A549 (cell line): ENCODE data around the gene CARMIL3. TPM values are rescaled to one million over a fixed set of nuclear protein-coding genes. Genes with fewer than 3 reads are reported as not detected.

Experiments used
- ATAC-seq, 2 experiments: fragments of 200-7000 bp in 1 of 2; fragments of >200 bp in 1 of 2; cut with Nextera tagmentation in 1 of 2; cut with Tn5 transposase in 1 of 2; 3 replicates each; pipeline versions ENCODE4 v1.8.0 to v1.9.1; 2018 to 2020; ENCODE audit warnings: mild to moderate bottlenecking in 1 of 2, moderate library complexity in 1 of 2
- CTCF ChIA-PET: fragments of 300-600 bp; sonication (Branson Sonifier 250); formaldehyde crosslinking; extraction: SDS; loops from one replicate; lab custom pipeline; 2021; ENCODE audit warnings: antibody characterized with exemption, inconsistent platforms; lab: Yijun Ruan, JAX
- POLR2A ChIA-PET: fragments of 350-600 bp; formaldehyde crosslinking; extraction: SDS; loops from one replicate; lab custom pipeline; 2021; ENCODE audit warnings: antibody characterized with exemption, inconsistent platforms; lab: Yijun Ruan, JAX
- DNase-seq, 2 experiments: peaks; one replicate each; pipeline versions ENCODE4 v3.0.0 to v3.0.0-alpha.2; 2011 to 2016; ENCODE audit warnings: low read depth in 1 of 2, low spot score in 1 of 2
- FAIRE-seq: peaks from 2 replicates; lab custom pipeline; 2011; peaks lifted over from hg19 to GRCh38; lab: Jason Lieb, UNC
- H3K27ac ChIP-seq, 2 experiments: fragments of >200 bp; sonication (Bioruptor Twin); formaldehyde crosslinking; 3 replicates each; pipeline ENCODE4 v1.5.1; 2016 to 2017
- H3K4me1 ChIP-seq: fragments of >200 bp; sonication (Bioruptor Twin); formaldehyde crosslinking; 3 replicates; pipeline ENCODE4 v1.6.1; 2016
- H3K4me2 ChIP-seq: fragments of >200 bp; sonication (Bioruptor Twin); formaldehyde crosslinking; 3 replicates; pipeline ENCODE4 v1.6.1; 2016
- H3K4me3 ChIP-seq: fragments of >200 bp; sonication (Bioruptor Twin); formaldehyde crosslinking; 3 replicates; pipeline ENCODE4 v1.5.1; 2016
- H3K9me3 ChIP-seq: fragments of >200 bp; sonication (Bioruptor Twin); formaldehyde crosslinking; 3 replicates; pipeline ENCODE4 v1.6.1; 2016
- ATOH8 ChIP-seq: fragments of 250-450 bp; sonication (Bioruptor Pico); IDR thresholded peaks from 2 replicates; pipeline ENCODE4 v1.5.0; 2020; ENCODE audit warnings: low read depth, mild to moderate bottlenecking, moderate library complexity
- BHLHE40 ChIP-seq: IDR thresholded peaks from 2 replicates; pipeline ENCODE4 v1.6.1; 2012; ENCODE audit warnings: low read depth, low read length, inconsistent platforms
- CEBPB ChIP-seq, 2 experiments: fragments of >200 bp in 1 of 2; sonication (Bioruptor Twin) in 1 of 2; formaldehyde crosslinking in 1 of 2; IDR thresholded peaks; 2 replicates each; pipeline ENCODE4 v1.6.1; 2012 to 2016
- CHD2 ChIP-seq: fragments of 150-350 bp; IDR thresholded peaks from 2 replicates; pipeline ENCODE4 v1.6.1; 2014; ENCODE audit warnings: low read length; ENCODE audit not compliant: partially characterized antibody
- EP300 ChIP-seq, 2 experiments: fragments of >200 bp; sonication (Bioruptor Twin); formaldehyde crosslinking; IDR thresholded peaks; 2 replicates in 1 of 2; 3 replicates in 1 of 2; pipeline ENCODE4 v1.6.1; 2016 to 2017
- ESRRA ChIP-seq: fragments of 150-350 bp; IDR thresholded peaks from 2 replicates; pipeline ENCODE4 v1.6.1; 2014; ENCODE audit warnings: mild to moderate bottlenecking, low read length, borderline replicate concordance
- FOSL2 ChIP-seq, 2 experiments: fragments of 450-650 bp in 1 of 2; fragments of >200 bp in 1 of 2; sonication (Bioruptor Twin) in 1 of 2; formaldehyde crosslinking; IDR thresholded peaks; 2 replicates each; pipeline versions ENCODE4 v1.5.0 to v1.6.1; 2016 to 2020; ENCODE audit warnings: mild to moderate bottlenecking in 1 of 2, moderate library complexity in 1 of 2
- FOXS1 ChIP-seq: fragments of 250-450 bp; sonication (Bioruptor Pico); IDR thresholded peaks from 2 replicates; pipeline ENCODE4 v1.5.0; 2020; ENCODE audit warnings: mild to moderate bottlenecking, moderate library complexity
- GATA3 ChIP-seq: IDR thresholded peaks from 2 replicates; pipeline ENCODE4 v1.6.1; 2012; ENCODE audit warnings: borderline replicate concordance
- HEYL ChIP-seq: fragments of 250-450 bp; sonication (Bioruptor Pico); IDR thresholded peaks from 2 replicates; pipeline ENCODE4 v1.8.0; 2021; ENCODE audit warnings: mild to moderate bottlenecking, moderate library complexity
- HOXB13 ChIP-seq: fragments of 250-450 bp; sonication (Bioruptor Pico); IDR thresholded peaks from 2 replicates; pipeline ENCODE4 v1.5.0; 2020; ENCODE audit warnings: low read depth, mild to moderate bottlenecking, moderate library complexity
- HOXB5 ChIP-seq: fragments of 250-450 bp; sonication (Bioruptor Pico); IDR thresholded peaks from 2 replicates; pipeline ENCODE4 v1.5.0; 2020; ENCODE audit warnings: mild to moderate bottlenecking, moderate library complexity
- JUN ChIP-seq, 2 experiments: fragments of >200 bp; sonication (Bioruptor Twin); formaldehyde crosslinking; IDR thresholded peaks; 2 replicates in 1 of 2; 3 replicates in 1 of 2; pipeline ENCODE4 v1.6.1; 2016 to 2017
- KDM5A ChIP-seq: fragments of 200-600 bp; sonication (generic); IDR thresholded peaks from 2 replicates; pipeline ENCODE4 v1.6.1; 2016; ENCODE audit warnings: antibody characterized with exemption, mild to moderate bottlenecking
- MAX ChIP-seq: IDR thresholded peaks from 2 replicates; pipeline ENCODE4 v1.6.1; 2012
- MYC ChIP-seq: IDR thresholded peaks from 2 replicates; pipeline ENCODE4 v1.6.1; 2012; ENCODE audit warnings: mild to moderate bottlenecking, inconsistent platforms, low read length, improper control_type of control experiment, borderline replicate concordance
- NPAS2 ChIP-seq: fragments of 250-450 bp; sonication (Bioruptor Pico); IDR thresholded peaks from 2 replicates; pipeline ENCODE4 v1.8.0; 2022; ENCODE audit warnings: mild to moderate bottlenecking, moderate library complexity, borderline replicate concordance
- POLR2A ChIP-seq: IDR thresholded peaks from 2 replicates; pipeline ENCODE4 v1.6.1; 2012; ENCODE audit warnings: mild to moderate bottlenecking, low read length
- RAD21 ChIP-seq, 2 experiments: fragments of >200 bp in 1 of 2; sonication (Bioruptor Twin) in 1 of 2; formaldehyde crosslinking in 1 of 2; IDR thresholded peaks in 1 of 2; conservative IDR thresholded peaks in 1 of 2; 2 replicates in 1 of 2; 3 replicates in 1 of 2; pipeline ENCODE4 v1.6.1; 2012 to 2018; ENCODE audit warnings: inconsistent platforms in 1 of 2
- RFX5 ChIP-seq: fragments of 450-650 bp; IDR thresholded peaks from 2 replicates; pipeline ENCODE4 v1.7.1; 2014; ENCODE audit warnings: antibody characterized with exemption, mild to moderate bottlenecking, moderate library complexity
- RNF2 ChIP-seq: fragments of 200-600 bp; sonication (generic); IDR thresholded peaks from 2 replicates; pipeline ENCODE4 v1.6.1; 2016; ENCODE audit warnings: low read depth, mild to moderate bottlenecking, antibody characterized with exemption, moderate library complexity, borderline replicate concordance
- SREBF2 ChIP-seq: fragments of 450-650 bp; IDR thresholded peaks from 2 replicates; pipeline ENCODE4 v1.6.1; 2014; ENCODE audit warnings: mild to moderate bottlenecking, moderate library complexity
- TFCP2L1 ChIP-seq: fragments of 250-450 bp; sonication (Bioruptor Pico); IDR thresholded peaks from 2 replicates; pipeline ENCODE4 v1.5.0; 2021; ENCODE audit warnings: mild to moderate bottlenecking
- ZFP36 ChIP-seq: fragments of 450-650 bp; IDR thresholded peaks from 2 replicates; pipeline ENCODE4 v1.6.1; 2014; ENCODE audit warnings: borderline replicate concordance; ENCODE audit not compliant: partially characterized antibody
- WGBS: methylation state at CpG from one replicate; pipeline ENCODE4 v1.1.6; 2017; ENCODE audit errors: missing lambda C conversion rate; 5-methylcytosine and 5-hydroxymethylcytosine counted together
- polyA plus RNA-seq, 4 experiments: library from polyadenylated mRNA; depleted of rRNA in 3 of 4; stranded (reverse); fragments of >200 nt; fragmentation: RNase III in 1 of 4; extraction: RNeasy Plus Mini Kit Qiagen cat#74134 plus additional on column Dnase treatment in 1 of 4; gene quantifications; 2 replicates in 3 of 4; 3 replicates in 1 of 4; pipeline ENCODE4 v1.2.3, GENCODE V29; 2011 to 2017
- TF ChIP-seq, protein P1 (sequence below): IDR thresholded peaks from 2 replicates; pipeline ENCODE4 v1.6.1; 2012
- TF ChIP-seq, protein P2 (sequence below): fragments of >200 bp; sonication (Bioruptor Twin); formaldehyde crosslinking; IDR thresholded peaks from 3 replicates; pipeline ENCODE4 v1.6.1; 2016
- TF ChIP-seq, protein P3 (sequence below): fragments of 250-450 bp; sonication (Bioruptor Pico); IDR thresholded peaks from 2 replicates; pipeline ENCODE4 v1.5.0; 2021; ENCODE audit warnings: mild to moderate bottlenecking, moderate library complexity, borderline replicate concordance
- TF ChIP-seq, protein P4 (sequence below): IDR thresholded peaks from 2 replicates; pipeline ENCODE4 v1.6.1; 2012; ENCODE audit warnings: low read depth, borderline replicate concordance
- TF ChIP-seq, protein P5 (sequence below): fragments of 200-600 bp; sonication (generic); IDR thresholded peaks from 2 replicates; pipeline ENCODE4 v1.6.1; 2016; ENCODE audit warnings: antibody characterized with exemption, mild to moderate bottlenecking, moderate library complexity

CARMIL3 gene
- polyA plus RNA-seq, 2 of the 4 experiments (the other 2 are of a cell fraction): 0.45 to 0.98 TPM

DNA sequence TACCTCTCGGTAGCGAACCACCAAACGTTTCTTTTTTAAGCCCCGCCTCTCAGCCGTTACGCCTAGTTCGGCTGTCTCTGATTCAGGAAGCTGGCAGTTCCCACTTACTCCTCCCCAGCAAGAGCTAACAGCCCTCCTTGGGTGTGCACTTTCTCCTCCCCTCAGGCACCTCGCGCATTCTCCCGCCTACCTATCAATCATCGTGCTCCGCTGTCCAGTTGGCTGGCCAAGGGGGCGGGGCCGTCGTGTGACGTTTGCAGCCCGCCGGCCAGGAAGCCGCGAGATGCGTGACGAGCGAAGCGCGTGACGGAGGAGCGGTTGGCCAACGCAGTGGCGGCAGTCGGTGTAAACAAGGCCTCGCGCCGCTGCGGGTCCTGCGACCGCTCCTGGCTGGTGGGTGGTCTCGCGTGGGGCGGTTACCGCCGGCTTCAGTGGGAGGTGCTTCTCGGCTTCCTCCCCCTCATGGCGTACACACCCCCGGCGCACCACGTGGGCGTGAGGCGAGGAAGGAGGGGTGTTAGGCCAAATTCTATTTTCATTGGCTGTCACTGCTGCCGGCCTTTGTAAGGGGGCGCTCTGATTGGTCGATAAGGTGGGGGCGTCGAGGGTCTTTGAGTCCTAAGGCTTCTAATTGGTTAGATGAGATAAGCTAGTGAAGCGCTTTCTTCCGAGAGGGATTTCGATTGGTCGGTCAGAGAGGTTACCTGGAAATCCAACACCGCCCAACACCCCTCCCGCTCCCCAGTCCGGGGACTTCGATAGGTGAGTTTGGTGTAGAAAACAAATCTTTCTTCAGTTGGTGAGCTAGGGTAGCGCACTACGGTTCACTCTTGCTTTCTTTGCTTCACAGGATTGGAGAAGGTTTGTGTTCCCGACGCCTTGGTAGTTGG, 63.0 kb downstream of the CARMIL3 start, which contains the start of the genes DCAF11 and NRL:
Gene DCAF11 (plus strand): TSS at position 246 of the 890 bp plus-strand sequence. CDS start 818 bp downstream, outside the sequence.
Gene NRL (minus strand): TSS at position 418 of the 890 bp plus-strand sequence. CDS start 32,101 bp downstream, outside the sequence.
- peaks cover 11% of the 10 kb centered on the region; the same call in 1 of the 3 replicates for H3K4me1 ChIP-seq
- H3K27ac ChIP-seq: peak within 1 kb of the TSS; percentile 95 to 96
- H3K4me2 ChIP-seq: peak within 1 kb of the TSS; percentile 89
- peak within 1 kb of the TSS; percentile 62 for H3K4me3 ChIP-seq
- CTCF ChIA-PET: interaction anchor here (0.8 to 5.6 kb wide), 15 partner anchors 11 to 526 kb away, joined by 3 to 44 read pairs (median 4); partner anchors contain the start of genes EMC9 and IRF9
- FAIRE-seq: peak; percentile 77
- peak; percentile 99 to 100 for DNase-seq
- 2% methylated on average over 56 of the region's 65 CpGs for WGBS
- ATAC-seq: peak; percentile 92 to 94
- POLR2A ChIA-PET: interaction anchor here (0.5 to 2.9 kb wide), 25 partner anchors 10 to 1471 kb away, joined by 3 to 55 read pairs (median 4); partner anchors contain the start of genes CARMIL3, CIDEB, DHRS4L2 and EMC9
- no peaks in the 10 kb centered on the region for H3K9me3 ChIP-seq
- TF ChIP-seq NPAS2 (CRISPR knock-in tag) (no peak), SREBF2 (no peak), POLR2A (0 out of 2 replicates have a peak, but pooled peaks have one; percentile 3), RNF2 (no peak), EP300 (IDR thresholded peaks at IDR 0.05) (no peak), TFCP2L1 (no peak), FOXS1 (CRISPR knock-in tag) (no peak), BHLHE40 (no peak), HOXB13 (no peak), MYC (peak; percentile 77), FOSL2 (IDR thresholded peaks at IDR 0.05) (no peak), FOSL2 (CRISPR knock-in tag; IDR thresholded peaks at IDR 0.05) (peak; percentile 28; the same call in 1 of the 2 replicates), CHD2 (peak; percentile 88), GATA3 (peak; percentile 28; the same call in 1 of the 2 replicates), ZFP36 (no peak), HOXB5 (CRISPR knock-in tag) (peak; percentile 100), JUN (IDR thresholded peaks at IDR 0.05) (peak in 1 of 2 experiments; percentile 10; a peak in 2 of 5 replicates), RAD21 (conservative IDR thresholded peaks at IDR 0.05 in 1 of 2, IDR thresholded peaks at IDR 0.05 in 1 of 2) (no peak), KDM5A (no peak), CEBPB (IDR thresholded peaks at IDR 0.05) (no peak; a peak in 1 of 4 replicates), RFX5 (peak; percentile 85), ATOH8 (CRISPR knock-in tag) (no peak), HEYL (CRISPR knock-in tag) (no peak), MAX (peak; percentile 97), ESRRA (no peak)
- TF ChIP-seq, protein P1, sequence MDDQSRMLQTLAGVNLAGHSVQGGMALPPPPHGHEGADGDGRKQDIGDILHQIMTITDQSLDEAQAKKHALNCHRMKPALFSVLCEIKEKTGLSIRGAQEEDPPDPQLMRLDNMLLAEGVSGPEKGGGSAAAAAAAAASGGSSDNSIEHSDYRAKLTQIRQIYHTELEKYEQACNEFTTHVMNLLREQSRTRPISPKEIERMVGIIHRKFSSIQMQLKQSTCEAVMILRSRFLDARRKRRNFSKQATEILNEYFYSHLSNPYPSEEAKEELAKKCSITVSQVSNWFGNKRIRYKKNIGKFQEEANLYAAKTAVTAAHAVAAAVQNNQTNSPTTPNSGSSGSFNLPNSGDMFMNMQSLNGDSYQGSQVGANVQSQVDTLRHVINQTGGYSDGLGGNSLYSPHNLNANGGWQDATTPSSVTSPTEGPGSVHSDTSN: peak; percentile 86
- TF ChIP-seq, protein P2, sequence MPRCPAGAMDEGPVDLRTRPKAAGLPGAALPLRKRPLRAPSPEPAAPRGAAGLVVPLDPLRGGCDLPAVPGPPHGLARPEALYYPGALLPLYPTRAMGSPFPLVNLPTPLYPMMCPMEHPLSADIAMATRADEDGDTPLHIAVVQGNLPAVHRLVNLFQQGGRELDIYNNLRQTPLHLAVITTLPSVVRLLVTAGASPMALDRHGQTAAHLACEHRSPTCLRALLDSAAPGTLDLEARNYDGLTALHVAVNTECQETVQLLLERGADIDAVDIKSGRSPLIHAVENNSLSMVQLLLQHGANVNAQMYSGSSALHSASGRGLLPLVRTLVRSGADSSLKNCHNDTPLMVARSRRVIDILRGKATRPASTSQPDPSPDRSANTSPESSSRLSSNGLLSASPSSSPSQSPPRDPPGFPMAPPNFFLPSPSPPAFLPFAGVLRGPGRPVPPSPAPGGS: no peak
- TF ChIP-seq, protein P3, sequence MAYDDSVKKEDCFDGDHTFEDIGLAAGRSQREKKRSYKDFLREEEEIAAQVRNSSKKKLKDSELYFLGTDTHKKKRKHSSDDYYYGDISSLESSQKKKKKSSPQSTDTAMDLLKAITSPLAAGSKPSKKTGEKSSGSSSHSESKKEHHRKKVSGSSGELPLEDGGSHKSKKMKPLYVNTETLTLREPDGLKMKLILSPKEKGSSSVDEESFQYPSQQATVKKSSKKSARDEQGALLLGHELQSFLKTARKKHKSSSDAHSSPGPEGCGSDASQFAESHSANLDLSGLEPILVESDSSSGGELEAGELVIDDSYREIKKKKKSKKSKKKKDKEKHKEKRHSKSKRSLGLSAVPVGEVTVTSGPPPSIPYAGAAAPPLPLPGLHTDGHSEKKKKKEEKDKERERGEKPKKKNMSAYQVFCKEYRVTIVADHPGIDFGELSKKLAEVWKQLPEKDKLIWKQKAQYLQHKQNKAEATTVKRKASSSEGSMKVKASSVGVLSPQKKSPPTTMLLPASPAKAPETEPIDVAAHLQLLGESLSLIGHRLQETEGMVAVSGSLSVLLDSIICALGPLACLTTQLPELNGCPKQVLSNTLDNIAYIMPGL: no peak
- TF ChIP-seq, protein P4, sequence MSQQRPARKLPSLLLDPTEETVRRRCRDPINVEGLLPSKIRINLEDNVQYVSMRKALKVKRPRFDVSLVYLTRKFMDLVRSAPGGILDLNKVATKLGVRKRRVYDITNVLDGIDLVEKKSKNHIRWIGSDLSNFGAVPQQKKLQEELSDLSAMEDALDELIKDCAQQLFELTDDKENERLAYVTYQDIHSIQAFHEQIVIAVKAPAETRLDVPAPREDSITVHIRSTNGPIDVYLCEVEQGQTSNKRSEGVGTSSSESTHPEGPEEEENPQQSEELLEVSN: peak; percentile 69; the same call in 1 of the 2 replicates
- TF ChIP-seq, protein P5, sequence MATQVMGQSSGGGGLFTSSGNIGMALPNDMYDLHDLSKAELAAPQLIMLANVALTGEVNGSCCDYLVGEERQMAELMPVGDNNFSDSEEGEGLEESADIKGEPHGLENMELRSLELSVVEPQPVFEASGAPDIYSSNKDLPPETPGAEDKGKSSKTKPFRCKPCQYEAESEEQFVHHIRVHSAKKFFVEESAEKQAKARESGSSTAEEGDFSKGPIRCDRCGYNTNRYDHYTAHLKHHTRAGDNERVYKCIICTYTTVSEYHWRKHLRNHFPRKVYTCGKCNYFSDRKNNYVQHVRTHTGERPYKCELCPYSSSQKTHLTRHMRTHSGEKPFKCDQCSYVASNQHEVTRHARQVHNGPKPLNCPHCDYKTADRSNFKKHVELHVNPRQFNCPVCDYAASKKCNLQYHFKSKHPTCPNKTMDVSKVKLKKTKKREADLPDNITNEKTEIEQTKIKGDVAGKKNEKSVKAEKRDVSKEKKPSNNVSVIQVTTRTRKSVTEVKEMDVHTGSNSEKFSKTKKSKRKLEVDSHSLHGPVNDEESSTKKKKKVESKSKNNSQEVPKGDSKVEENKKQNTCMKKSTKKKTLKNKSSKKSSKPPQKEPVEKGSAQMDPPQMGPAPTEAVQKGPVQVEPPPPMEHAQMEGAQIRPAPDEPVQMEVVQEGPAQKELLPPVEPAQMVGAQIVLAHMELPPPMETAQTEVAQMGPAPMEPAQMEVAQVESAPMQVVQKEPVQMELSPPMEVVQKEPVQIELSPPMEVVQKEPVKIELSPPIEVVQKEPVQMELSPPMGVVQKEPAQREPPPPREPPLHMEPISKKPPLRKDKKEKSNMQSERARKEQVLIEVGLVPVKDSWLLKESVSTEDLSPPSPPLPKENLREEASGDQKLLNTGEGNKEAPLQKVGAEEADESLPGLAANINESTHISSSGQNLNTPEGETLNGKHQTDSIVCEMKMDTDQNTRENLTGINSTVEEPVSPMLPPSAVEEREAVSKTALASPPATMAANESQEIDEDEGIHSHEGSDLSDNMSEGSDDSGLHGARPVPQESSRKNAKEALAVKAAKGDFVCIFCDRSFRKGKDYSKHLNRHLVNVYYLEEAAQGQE: peak; percentile 92
